HL-60 (cell line): ENCODE data around the gene SLAMF6.
A peak's percentile ranks its signal among the peaks of the same experiment; 100 is the strongest.
"Not testable (repeated sequence)": the region's sequence is repeated elsewhere in the genome, so short reads cannot be mapped to it uniquely, and the experiment has no call there.

ENCODE experiments used
- DNase-seq, 2 experiments: peaks; one replicate each; pipeline ENCODE4 v3.0.0-alpha.2; 2010 to 2020; ENCODE audit warnings: low read depth in 1 of 2, low spot score in 1 of 2
- H3K27ac ChIP-seq: fragments of 250-450 bp; sonication (Bioruptor Pico); replicated peaks from 2 replicates; pipeline ENCODE4 v1.5.1; 2020; ENCODE audit warnings: mild to moderate bottlenecking, moderate library complexity
- H3K27me3 ChIP-seq: fragments of 250-450 bp; sonication (Bioruptor Pico); 2 replicates; pipeline ENCODE4 v1.5.1; 2021; ENCODE audit warnings: mild to moderate bottlenecking, moderate library complexity; ENCODE audit not compliant: insufficient read depth, poor library complexity, severe bottlenecking
- H3K4me3 ChIP-seq: replicated peaks from 2 replicates; pipeline ENCODE4 v1.5.1; 2011; ENCODE audit warnings: mild to moderate bottlenecking, control low read depth, low read length; ENCODE audit not compliant: insufficient read depth
- CTCF ChIP-seq: IDR thresholded peaks from one replicate; pipeline ENCODE4 v1.5.1; 2011; ENCODE audit warnings: low read length, control low read depth, inconsistent platforms; ENCODE audit not compliant: insufficient read depth
- GABPA ChIP-seq: IDR thresholded peaks from 2 replicates; pipeline ENCODE4 v1.6.1; 2012; ENCODE audit warnings: low read depth
- POLR2AphosphoS5 ChIP-seq: IDR thresholded peaks from 2 replicates; pipeline ENCODE4 v1.6.1; 2012; ENCODE audit warnings: low read depth
- SPI1 ChIP-seq: IDR thresholded peaks from 2 replicates; pipeline ENCODE4 v1.6.1; 2012; ENCODE audit warnings: low read depth, mild to moderate bottlenecking, borderline replicate concordance
- TF ChIP-seq, protein P1 (sequence below): IDR thresholded peaks from 2 replicates; pipeline ENCODE4 v1.6.1; 2012; ENCODE audit warnings: low read depth; ENCODE audit not compliant: insufficient replicate concordance

SLAMF6 gene

DNA sequence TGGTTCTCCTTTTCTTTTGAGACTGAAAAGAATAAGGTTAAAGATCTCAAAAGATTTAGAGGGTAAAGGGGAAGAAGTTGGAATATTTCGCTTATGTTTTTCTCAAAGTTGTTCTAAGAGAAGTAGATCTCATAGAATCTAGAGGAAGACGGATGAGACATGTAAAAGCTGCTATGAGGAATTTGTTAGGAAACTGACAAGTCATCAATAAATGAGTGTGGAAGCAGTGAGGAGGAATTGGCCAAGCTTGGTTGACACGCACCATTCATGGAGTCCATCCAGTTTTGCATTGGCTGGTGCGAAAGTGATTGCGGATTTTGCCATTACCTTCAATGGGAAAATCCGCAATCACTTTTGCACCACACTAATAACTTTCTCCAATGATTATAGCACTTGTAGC lies 20.0 kb downstream of the SLAMF6 start:
- DNase-seq, result no peak
- Histone ChIP-seq H3K27ac (no peak overlapping the region), H3K4me3 (no peak overlapping the region), H3K27me3 (no peaks in the 10 kb centered on the region)
- no peak for TF ChIP-seq GABPA
- TF ChIP-seq CTCF, result no peak
- TF ChIP-seq POLR2AphosphoS5, result no peak
- no peak for TF ChIP-seq SPI1
- TF ChIP-seq, protein P1, sequence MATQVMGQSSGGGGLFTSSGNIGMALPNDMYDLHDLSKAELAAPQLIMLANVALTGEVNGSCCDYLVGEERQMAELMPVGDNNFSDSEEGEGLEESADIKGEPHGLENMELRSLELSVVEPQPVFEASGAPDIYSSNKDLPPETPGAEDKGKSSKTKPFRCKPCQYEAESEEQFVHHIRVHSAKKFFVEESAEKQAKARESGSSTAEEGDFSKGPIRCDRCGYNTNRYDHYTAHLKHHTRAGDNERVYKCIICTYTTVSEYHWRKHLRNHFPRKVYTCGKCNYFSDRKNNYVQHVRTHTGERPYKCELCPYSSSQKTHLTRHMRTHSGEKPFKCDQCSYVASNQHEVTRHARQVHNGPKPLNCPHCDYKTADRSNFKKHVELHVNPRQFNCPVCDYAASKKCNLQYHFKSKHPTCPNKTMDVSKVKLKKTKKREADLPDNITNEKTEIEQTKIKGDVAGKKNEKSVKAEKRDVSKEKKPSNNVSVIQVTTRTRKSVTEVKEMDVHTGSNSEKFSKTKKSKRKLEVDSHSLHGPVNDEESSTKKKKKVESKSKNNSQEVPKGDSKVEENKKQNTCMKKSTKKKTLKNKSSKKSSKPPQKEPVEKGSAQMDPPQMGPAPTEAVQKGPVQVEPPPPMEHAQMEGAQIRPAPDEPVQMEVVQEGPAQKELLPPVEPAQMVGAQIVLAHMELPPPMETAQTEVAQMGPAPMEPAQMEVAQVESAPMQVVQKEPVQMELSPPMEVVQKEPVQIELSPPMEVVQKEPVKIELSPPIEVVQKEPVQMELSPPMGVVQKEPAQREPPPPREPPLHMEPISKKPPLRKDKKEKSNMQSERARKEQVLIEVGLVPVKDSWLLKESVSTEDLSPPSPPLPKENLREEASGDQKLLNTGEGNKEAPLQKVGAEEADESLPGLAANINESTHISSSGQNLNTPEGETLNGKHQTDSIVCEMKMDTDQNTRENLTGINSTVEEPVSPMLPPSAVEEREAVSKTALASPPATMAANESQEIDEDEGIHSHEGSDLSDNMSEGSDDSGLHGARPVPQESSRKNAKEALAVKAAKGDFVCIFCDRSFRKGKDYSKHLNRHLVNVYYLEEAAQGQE, result no peak

GRCh38 chr1:160500321-160500990 lies 22.6 kb downstream of the SLAMF6 start:
- no peak overlapping the region for H3K27ac ChIP-seq
- TF ChIP-seq, protein P1, result no peak
- TF ChIP-seq POLR2AphosphoS5 (no peak), CTCF (no peak), SPI1 (no peak), GABPA (no peak)
- no peaks in the 10 kb centered on the region for H3K27me3 ChIP-seq
- no peak for DNase-seq
- H3K4me3 ChIP-seq, result no peak overlapping the region

GRCh38 chr1:160499631-160500030 lies 23.4 kb downstream of the SLAMF6 start:
- DNase-seq, result peak in 1 of 2 experiments; percentile 32
- H3K4me3 ChIP-seq, result no peak overlapping the region
- TF ChIP-seq SPI1 (peak; percentile 93), POLR2AphosphoS5 (no peak)
- no peaks in the 10 kb centered on the region for H3K27me3 ChIP-seq
- H3K27ac ChIP-seq, result no peak overlapping the region

DNA sequence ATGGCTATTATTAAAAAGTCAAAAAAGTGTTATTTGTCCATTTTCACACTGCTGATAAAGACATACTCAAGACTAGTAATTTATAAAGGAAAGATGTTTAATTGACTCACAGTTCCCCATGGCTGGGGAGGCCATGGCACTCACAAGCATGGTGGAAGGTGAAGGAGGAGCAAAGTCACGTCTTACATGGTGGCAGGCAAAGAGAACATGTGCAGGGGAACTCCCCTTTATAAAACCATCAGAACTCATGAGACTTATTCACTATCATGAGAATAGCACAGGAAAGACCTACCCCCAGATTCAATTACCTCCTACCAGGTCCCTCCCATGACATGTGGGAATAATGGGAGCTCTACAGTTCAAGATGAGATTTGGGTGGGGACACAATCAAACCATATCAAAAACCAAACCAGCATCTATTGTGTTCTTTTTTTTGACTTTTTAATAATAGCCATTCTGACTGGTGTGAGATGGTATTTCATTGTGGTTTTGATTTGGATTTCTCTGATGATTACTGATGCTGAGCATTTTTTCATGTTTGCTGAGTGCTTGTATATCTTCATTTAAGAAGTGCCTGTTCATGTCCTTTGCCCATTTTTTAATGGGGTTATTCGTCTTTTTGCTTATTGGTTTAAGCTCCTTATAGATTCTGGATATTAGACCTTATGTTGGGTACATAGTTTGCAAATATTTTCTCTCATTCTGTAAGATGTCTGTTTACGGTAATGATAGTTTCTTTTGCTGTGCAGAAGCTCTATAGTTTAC lies 24.6 kb downstream of the SLAMF6 start:
- H3K4me3 ChIP-seq, H3K27me3 ChIP-seq, H3K27ac ChIP-seq, DNase-seq: not testable (repeated sequence)

- H3K4me3 ChIP-seq, result no peak overlapping the region
- no peaks in the 10 kb centered on the region for H3K27me3 ChIP-seq
- no peak for DNase-seq
- H3K27ac ChIP-seq, result no peak overlapping the region
- TF ChIP-seq, protein P1, result no peak
- TF ChIP-seq GABPA, result no peak
- TF ChIP-seq CTCF, result no peak
- TF ChIP-seq POLR2AphosphoS5, result no peak
- no peak for TF ChIP-seq SPI1
Measured at GRCh38 chr1:160496334-160496733, 26.7 kb downstream of the SLAMF6 start.
